ENCODE measurements around the gene CPE.

CPE gene

GRCh38 chr4:165504184-165504583 is 125.4 kb downstream of the CPE start:
- CTCF ChIA-PET = interaction anchor here (1.5 kb wide), 1 partner anchor 11 kb away, joined by 3 read pairs; no protein-coding TSS in a partner anchor
- TF ChIP-seq CTCF (conservative IDR thresholded peaks at IDR 0.05; ENCODE audit: low read depth) = no peak
- H3K27ac ChIP-seq = no peak overlapping the region
- DNase-seq (ENCODE audit: low spot score) = no peak
- POLR2A ChIA-PET (ENCODE audit: low non-redundant PET) = no interaction called here

DNA sequence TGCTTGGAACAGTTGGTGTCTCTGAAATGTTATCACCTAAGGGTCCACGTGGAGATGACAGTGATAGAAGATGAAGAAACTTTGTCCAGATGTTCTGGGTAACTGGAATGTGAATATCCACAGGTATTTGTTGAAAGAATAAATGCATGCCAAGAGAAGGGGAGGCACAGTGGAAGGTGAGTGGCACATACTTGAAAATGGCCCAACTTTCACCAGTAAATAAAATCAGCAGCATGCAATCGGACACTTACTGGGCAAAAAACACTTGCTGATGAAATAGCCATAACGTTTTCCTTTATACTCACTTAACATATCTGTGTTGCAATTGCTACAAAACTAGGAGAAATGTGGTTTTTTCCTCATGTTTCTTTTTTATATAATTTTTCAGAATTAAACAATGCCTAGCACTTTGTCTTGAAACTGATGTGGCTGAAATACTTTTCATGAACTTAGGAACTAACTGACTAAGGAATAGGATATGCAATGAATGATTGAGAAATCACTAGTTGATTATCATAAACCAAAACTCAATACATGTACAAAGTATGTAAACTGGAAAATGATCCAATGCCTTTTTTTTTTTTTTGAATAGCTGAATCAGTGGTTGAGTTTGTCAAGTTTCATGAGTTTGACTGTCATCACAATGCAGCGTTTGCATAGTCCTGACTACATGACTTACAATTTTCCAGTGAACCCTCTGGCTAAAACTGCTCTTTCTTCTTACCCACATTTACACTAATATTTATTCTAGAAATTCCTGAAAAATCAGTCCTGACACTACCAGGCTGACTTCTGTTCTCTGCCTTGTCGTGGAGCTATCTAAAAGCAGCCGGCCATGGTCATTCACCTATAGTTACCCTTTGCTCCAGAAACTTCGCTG is 127.4 kb downstream of the CPE start:
- POLR2A ChIA-PET (ENCODE audit: low non-redundant PET) = no interaction called here
- no peak for DNase-seq (ENCODE audit: low spot score)
- no peak for TF ChIP-seq CTCF (conservative IDR thresholded peaks at IDR 0.05; ENCODE audit: low read depth)
- CTCF ChIA-PET = no interaction called here
- H3K27ac ChIP-seq = no peak overlapping the region; the same call in 1 of the 2 replicates

DNA sequence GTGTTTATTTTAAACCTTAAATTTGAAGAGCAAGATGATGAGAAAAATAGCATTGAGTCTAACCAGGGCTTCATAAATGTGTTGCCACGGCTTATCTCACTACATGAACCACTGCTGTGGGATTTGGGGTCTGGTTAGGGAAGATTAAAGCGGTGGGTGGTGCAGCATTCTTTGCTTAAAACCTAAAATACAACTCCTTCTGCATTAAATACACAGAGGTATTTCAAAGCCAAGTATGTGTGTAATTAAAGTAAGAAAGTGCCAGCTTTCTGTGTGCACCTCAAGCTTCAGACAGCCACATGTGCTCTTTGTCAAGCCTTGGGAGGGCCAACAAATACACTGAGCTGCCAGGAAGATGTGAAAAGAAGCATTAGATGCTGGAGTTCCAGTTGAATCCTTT is 128.0 kb downstream of the CPE start:
- CTCF ChIA-PET = no interaction called here

GRCh38 chr4:165507381-165507780 is 128.6 kb downstream of the CPE start:
- H3K27ac ChIP-seq = peak overlapping the region; percentile 41
- CTCF ChIA-PET = no interaction called here
- no peak for DNase-seq (ENCODE audit: low spot score)
- POLR2A ChIA-PET (ENCODE audit: low non-redundant PET) = no interaction called here
- TF ChIP-seq CTCF (conservative IDR thresholded peaks at IDR 0.05; ENCODE audit: low read depth) = no peak

More for the DNA sequence above, 128.0 kb downstream of the CPE start:
- H3K27ac ChIP-seq = peak overlapping the region; percentile 41
- no peak for DNase-seq (ENCODE audit: low spot score)
- POLR2A ChIA-PET (ENCODE audit: low non-redundant PET) = no interaction called here
- no peak for TF ChIP-seq CTCF (conservative IDR thresholded peaks at IDR 0.05; ENCODE audit: low read depth)

- TF ChIP-seq CTCF (conservative IDR thresholded peaks at IDR 0.05; ENCODE audit: low read depth) = no peak
- CTCF ChIA-PET = no interaction called here
- POLR2A ChIA-PET (ENCODE audit: low non-redundant PET) = no interaction called here
- no peak for DNase-seq (ENCODE audit: low spot score)
- no peak overlapping the region for H3K27ac ChIP-seq
Observed at GRCh38 chr4:165508372-165509120, 129.7 kb downstream of the CPE start.

DNA sequence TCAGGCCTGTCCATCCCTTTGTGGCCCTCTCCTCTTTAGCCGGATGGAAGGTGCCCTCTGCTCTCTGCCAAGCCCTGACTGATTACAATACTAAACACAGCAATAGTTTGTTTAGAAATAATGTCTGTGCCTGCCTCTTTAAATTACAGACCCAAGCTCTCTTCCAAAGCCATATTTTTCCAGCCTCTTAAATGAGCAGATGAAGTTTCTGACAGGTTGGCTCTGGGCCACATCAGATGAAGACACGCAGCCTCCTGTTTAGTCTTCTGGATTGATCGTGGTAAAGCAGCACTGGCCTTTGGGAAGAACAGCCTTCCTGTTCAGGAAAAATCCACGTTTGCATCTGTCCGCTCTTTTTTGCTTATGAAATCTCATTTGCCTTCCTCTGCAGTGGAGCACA is 133.6 kb downstream of the CPE start:
- POLR2A ChIA-PET (ENCODE audit: low non-redundant PET) = no interaction called here
- H3K27ac ChIP-seq = no peak overlapping the region
- TF ChIP-seq CTCF (conservative IDR thresholded peaks at IDR 0.05; ENCODE audit: low read depth) = no peak
- no peak for DNase-seq (ENCODE audit: low spot score)
- CTCF ChIA-PET = interaction anchor here (0.6 kb wide), 1 partner anchor 17 kb away, joined by 3 read pairs; no protein-coding TSS in a partner anchor

Measured in RWPE1 (cell line).